WTC11 (cell line): Measurements from ENCODE around the gene COBL.

Experiments
- AFF4 ChIP-seq: sonication (generic); formaldehyde crosslinking; IDR thresholded peaks from 2 replicates; pipeline ENCODE4 v1.8.1; 2023; ENCODE audit warnings: mild to moderate bottlenecking, missing genetic modification reagents, borderline replicate concordance
- CTCF ChIP-seq: fragments of 200-600 bp; IDR thresholded peaks from 2 replicates; pipeline ENCODE4 v1.8.0; 2022; ENCODE audit warnings: antibody characterized with exemption
- ELF4 ChIP-seq: sonication (generic); formaldehyde crosslinking; IDR thresholded peaks from 2 replicates; pipeline ENCODE4 v1.8.1; 2022; ENCODE audit warnings: low read depth, mild to moderate bottlenecking, moderate library complexity, missing genetic modification reagents
- FOXK1 ChIP-seq: sonication (generic); formaldehyde crosslinking; IDR thresholded peaks from 2 replicates; pipeline ENCODE4 v1.8.0; 2022; ENCODE audit warnings: mild to moderate bottlenecking, moderate library complexity, missing genetic modification reagents
- FOXP1 ChIP-seq: sonication (generic); formaldehyde crosslinking; IDR thresholded peaks from 2 replicates; pipeline ENCODE4 v1.8.0; 2022; ENCODE audit warnings: missing genetic modification reagents, mild to moderate bottlenecking, moderate library complexity, borderline replicate concordance
- IRF1 ChIP-seq: sonication (generic); formaldehyde crosslinking; IDR thresholded peaks from 2 replicates; pipeline ENCODE4 v1.8.0; 2023; ENCODE audit warnings: missing genetic modification reagents
- NR2C2 ChIP-seq: sonication (generic); formaldehyde crosslinking; IDR thresholded peaks from 2 replicates; pipeline ENCODE4 v1.8.0; 2022; ENCODE audit warnings: mild to moderate bottlenecking, missing genetic modification reagents
- USF1 ChIP-seq: sonication (generic); formaldehyde crosslinking; IDR thresholded peaks from 2 replicates; pipeline ENCODE4 v1.8.0; 2022; ENCODE audit warnings: mild to moderate bottlenecking, missing genetic modification reagents
- ZNF232 ChIP-seq: sonication (generic); formaldehyde crosslinking; IDR thresholded peaks from 2 replicates; pipeline ENCODE4 v1.8.0; 2022; ENCODE audit warnings: mild to moderate bottlenecking, missing genetic modification reagents
- ZNF317 ChIP-seq: sonication (generic); formaldehyde crosslinking; IDR thresholded peaks from 2 replicates; pipeline ENCODE4 v1.8.1; 2023; ENCODE audit warnings: low read depth, mild to moderate bottlenecking, moderate library complexity, missing genetic modification reagents, borderline replicate concordance
- ZNF425 ChIP-seq: fragments of 250-450 bp; sonication (Bioruptor Pico); conservative IDR thresholded peaks from 2 replicates; pipeline ENCODE4 v1.9.0; 2021; ENCODE audit warnings: mild to moderate bottlenecking
- ZNF512 ChIP-seq: sonication (generic); formaldehyde crosslinking; IDR thresholded peaks from 2 replicates; pipeline ENCODE4 v1.8.1; 2022; ENCODE audit warnings: missing genetic modification reagents, borderline replicate concordance

GRCh38 chr7:51318886-51319579 lies 2.4 kb upstream of the COBL start:
- TF ChIP-seq CTCF: no peak
- no peak for TF ChIP-seq ELF4 (CRISPR knock-in tag)
- no peak for TF ChIP-seq NR2C2 (CRISPR knock-in tag)
- TF ChIP-seq ZNF512 (CRISPR knock-in tag): no peak
- TF ChIP-seq IRF1 (CRISPR knock-in tag): no peak
- no peak for TF ChIP-seq FOXK1 (CRISPR knock-in tag)
- TF ChIP-seq USF1 (CRISPR knock-in tag): no peak
- no peak for TF ChIP-seq AFF4 (CRISPR knock-in tag)
- TF ChIP-seq ZNF425 (CRISPR knock-in tag): no peak
- TF ChIP-seq ZNF232 (CRISPR knock-in tag): no peak
- TF ChIP-seq FOXP1 (CRISPR knock-in tag): no peak
- TF ChIP-seq ZNF317 (CRISPR knock-in tag): no peak
